Uterus (tissue), 4 donors: ENCODE results near the gene HRH3. TPM values are rescaled to one million over a fixed set of nuclear protein-coding genes. Genes with fewer than 3 reads are reported as not detected.

Source experiments
- DNase-seq, 2 donors: peaks; one replicate each; pipeline ENCODE4 v3.0.0-alpha.2; 2019 to 2020
- H3K27ac ChIP-seq, 2 donors: fragments of 200-600 bp; sonication (generic); 1 replicate in 1 of 2; 2 replicates in 1 of 2; pipeline ENCODE4 v1.5.1; 2016 to 2018
- H3K27me3 ChIP-seq, 2 donors: fragments of 200-600 bp; sonication (generic); one replicate each; pipeline ENCODE4 v1.5.1; 2018 to 2019; ENCODE audit warnings: control low read depth in 1 of 2
- H3K36me3 ChIP-seq, 2 donors: fragments of 200-600 bp; sonication (generic); one replicate each; pipeline ENCODE4 v1.5.1; 2019; ENCODE audit warnings: control low read depth in 1 of 2
- H3K4me1 ChIP-seq, 2 donors: fragments of 200-600 bp; sonication (generic); one replicate each; pipeline ENCODE4 v1.5.1; 2018 to 2019; ENCODE audit warnings: control low read depth in 1 of 2
- H3K4me3 ChIP-seq, 2 donors: fragments of 200-600 bp; sonication (generic); 1 replicate in 1 of 2; 2 replicates in 1 of 2; pipeline ENCODE4 v1.5.1; 2018 to 2019; ENCODE audit warnings: mild to moderate bottlenecking in 1 of 2
- H3K9me3 ChIP-seq, 2 donors: fragments of 200-600 bp; sonication (generic); one replicate each; pipeline ENCODE4 v1.5.1; 2019; ENCODE audit warnings: control low read depth in 1 of 2
- CTCF ChIP-seq, 4 experiments: fragments of 200-600 bp in 2 of 4; fragments of 450-650 bp in 2 of 4; sonication (generic) in 2 of 4; IDR thresholded peaks; one replicate each; pipeline ENCODE4 v1.5.1; 2016 to 2019; ENCODE audit warnings: antibody characterized with exemption in 4 of 4, mild to moderate bottlenecking in 2 of 4, moderate library complexity in 1 of 4
- POLR2A ChIP-seq, 2 donors: fragments of 450-650 bp; IDR thresholded peaks; one replicate each; pipeline ENCODE4 v1.6.1; 2016; ENCODE audit warnings: antibody characterized with exemption in 2 of 2, mild to moderate bottlenecking in 1 of 2, moderate library complexity in 1 of 2
- intact Hi-C: fragments of 100-400 bp; cut with DNase I; formaldehyde crosslinking; loops from one replicate; pipeline ENCODE4 v1.15.1; 2023; ENCODE audit warnings: low total_unique reads
- total RNA-seq, 4 donors: library from RNA; depleted of rRNA in 3 of 4; stranded (reverse); fragments of >200 nt in 3 of 4; gene quantifications; one replicate each; pipeline versions ENCODE4 v1.1.0 to v1.2.4, GENCODE V29; 2014 to 2023
- donor health status: DM: yes; HTN: yes; CAD: no.

The HRH3 gene
- total RNA-seq, 4 donors from 2014 or later: not detected

DNA sequence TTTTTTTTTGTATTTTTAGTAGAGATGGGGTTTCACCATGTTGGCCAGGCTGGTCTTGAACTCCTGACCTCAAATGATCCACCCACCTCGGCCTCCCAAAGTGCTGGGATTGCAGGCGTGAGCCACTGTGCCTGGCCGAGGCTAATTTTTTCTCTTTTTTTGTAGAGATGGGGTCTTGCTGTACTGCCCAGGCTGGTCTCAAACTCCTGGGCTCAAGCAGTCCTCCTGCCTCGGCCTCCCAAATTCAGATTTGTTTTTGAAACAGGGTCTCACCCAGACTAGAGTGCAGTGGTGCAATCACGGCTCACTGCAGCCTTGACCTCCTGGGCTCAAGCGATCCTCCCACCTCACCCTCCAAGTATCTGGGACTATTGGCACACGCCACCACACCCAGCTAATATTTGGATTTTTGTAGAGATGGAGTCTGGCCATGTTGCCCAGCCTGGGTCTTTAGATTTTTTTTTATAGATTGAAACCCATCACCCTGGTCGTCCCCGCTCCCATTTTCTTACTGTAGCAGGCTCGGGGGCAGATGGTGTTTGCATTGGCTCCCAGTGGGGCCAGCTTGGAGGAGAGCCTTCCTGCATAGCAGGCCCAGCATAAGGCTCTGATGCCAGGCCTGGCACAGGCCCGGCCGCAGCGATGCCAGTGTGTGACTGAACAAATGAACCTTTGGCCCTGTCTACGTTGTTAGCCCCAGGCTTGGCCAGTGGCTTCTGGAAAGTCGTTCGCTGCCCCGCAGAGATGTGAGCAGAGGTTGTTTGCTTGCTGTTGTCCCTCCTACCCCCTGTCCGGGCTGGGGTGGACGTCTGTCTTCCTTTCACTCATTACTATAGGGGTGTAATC lies 41.5 kb downstream of the HRH3 start:
- H3K36me3 ChIP-seq: no peaks in the 10 kb centered on the region
- H3K9me3 ChIP-seq: no peaks in the 10 kb centered on the region
- no peak overlapping the region for H3K4me3 ChIP-seq
- TF ChIP-seq POLR2A (IDR thresholded peaks at IDR 0.05): no peak
- no peak for TF ChIP-seq CTCF (IDR thresholded peaks at IDR 0.05)
- no peak for DNase-seq
- peaks cover 0 to 2% of the 10 kb centered on the region in 2 donors for H3K4me1 ChIP-seq
- no peak overlapping the region for H3K27ac ChIP-seq
- intact Hi-C loops: no loop called here
- H3K27me3 ChIP-seq: no peaks in the 10 kb centered on the region

DNA sequence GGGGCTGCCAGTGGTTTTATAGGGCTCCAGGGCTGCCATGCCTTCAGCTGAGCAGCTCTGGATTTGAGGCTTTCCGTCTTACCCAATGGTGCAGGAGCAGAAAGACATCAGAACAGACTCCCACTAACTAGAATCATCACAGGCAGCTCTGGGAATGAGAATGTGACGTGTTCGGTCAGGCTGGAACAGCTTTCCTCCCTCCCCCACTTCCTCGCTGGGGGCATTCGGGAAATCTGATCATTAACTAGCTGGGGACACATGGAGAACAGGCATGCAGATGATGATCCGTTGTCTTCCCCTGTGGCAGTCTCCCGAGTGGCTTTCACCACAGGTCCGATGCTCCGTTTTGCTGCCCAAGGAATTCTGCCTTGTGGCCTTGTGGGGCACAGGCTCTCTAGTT lies 42.8 kb downstream of the HRH3 start:
- Histone ChIP-seq H3K9me3 (no peaks in the 10 kb centered on the region), H3K27ac (no peak overlapping the region), H3K36me3 (no peaks in the 10 kb centered on the region), H3K4me1 (no peaks in the 10 kb centered on the region), H3K27me3 (no peaks in the 10 kb centered on the region), H3K4me3 (no peak overlapping the region)
- intact Hi-C loops: no loop called here
- no peak for DNase-seq
- no peak for TF ChIP-seq CTCF (IDR thresholded peaks at IDR 0.05)
- TF ChIP-seq POLR2A (IDR thresholded peaks at IDR 0.05): no peak

GRCh38 chr20:62176866-62177265 lies 43.2 kb downstream of the HRH3 start:
- H3K27me3 ChIP-seq: no peaks in the 10 kb centered on the region
- intact Hi-C loops: no loop called here
- TF ChIP-seq POLR2A (IDR thresholded peaks at IDR 0.05): no peak
- DNase-seq: no peak
- no peak overlapping the region for H3K27ac ChIP-seq
- no peaks in the 10 kb centered on the region for H3K36me3 ChIP-seq
- no peaks in the 10 kb centered on the region for H3K9me3 ChIP-seq
- H3K4me1 ChIP-seq: no peaks in the 10 kb centered on the region
- H3K4me3 ChIP-seq: no peak overlapping the region

GRCh38 chr20:62175711-62176110 lies 44.4 kb downstream of the HRH3 start:
- Histone ChIP-seq H3K27ac (no peak overlapping the region), H3K36me3 (no peaks in the 10 kb centered on the region), H3K9me3 (no peaks in the 10 kb centered on the region), H3K4me1 (no peaks in the 10 kb centered on the region), H3K4me3 (no peak overlapping the region), H3K27me3 (no peaks in the 10 kb centered on the region)
- intact Hi-C loops: no loop called here
- no peak for DNase-seq
- TF ChIP-seq POLR2A (IDR thresholded peaks at IDR 0.05) (no peak), CTCF (IDR thresholded peaks at IDR 0.05) (no peak)

DNA sequence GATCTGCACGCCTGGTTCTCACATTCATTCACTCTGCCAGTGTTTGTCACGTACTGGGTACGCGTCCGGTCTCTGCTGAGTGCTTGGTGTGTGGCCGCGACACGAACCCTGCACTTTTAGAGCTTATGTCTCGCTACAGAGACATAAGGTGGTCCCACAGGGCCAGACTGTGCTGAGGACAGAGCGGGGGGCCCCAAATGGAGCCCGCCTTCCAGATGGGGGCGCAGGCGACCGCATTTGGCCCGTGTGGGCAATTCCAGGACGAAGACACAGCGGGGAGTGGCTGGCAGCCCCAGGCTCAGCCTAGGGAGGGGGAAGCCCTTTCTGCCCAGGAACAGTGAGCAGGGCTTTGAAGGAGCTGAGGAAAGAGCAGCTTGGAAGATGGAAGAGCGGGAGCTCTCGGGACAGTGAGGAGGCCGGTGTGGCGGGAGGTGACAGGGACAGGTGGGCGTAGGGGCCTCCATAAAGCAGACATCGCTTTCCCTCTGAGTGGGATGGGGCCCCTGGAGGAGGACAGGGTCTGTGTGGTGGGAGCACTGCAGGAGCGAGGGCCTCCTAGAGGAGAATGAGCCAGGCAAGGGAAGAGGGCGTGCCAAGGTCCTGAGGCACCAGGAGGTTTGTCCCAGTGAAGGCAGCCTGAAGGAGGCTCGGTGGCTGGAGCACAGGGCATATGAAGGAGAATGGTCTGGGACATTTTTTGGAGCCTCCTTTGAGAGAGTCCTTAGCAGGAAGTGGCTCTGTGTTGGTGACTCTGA lies 45.0 kb downstream of the HRH3 start:
- Histone ChIP-seq H3K4me3 (no peak overlapping the region), H3K27ac (no peak overlapping the region), H3K27me3 (no peaks in the 10 kb centered on the region), H3K36me3 (no peaks in the 10 kb centered on the region), H3K4me1 (no peaks in the 10 kb centered on the region), H3K9me3 (no peaks in the 10 kb centered on the region)
- TF ChIP-seq POLR2A (IDR thresholded peaks at IDR 0.05): no peak
- TF ChIP-seq CTCF (IDR thresholded peaks at IDR 0.05): no peak
- intact Hi-C loops: no loop called here
- no peak for DNase-seq
